Placental pericyte (primary cell): ENCODE results near the gene GYG1. TPM values are rescaled to one million over a fixed set of nuclear protein-coding genes. Genes with fewer than 3 reads are reported as not detected.

Experiments used
- total RNA-seq: library from RNA; depleted of rRNA; stranded (reverse); fragments of >200 nt; gene quantifications from 2 replicates; pipeline ENCODE4 v1.2.3, GENCODE V29; 2012

The GYG1 gene
- 31.1 TPM in 2 replicates for total RNA-seq

DNA sequence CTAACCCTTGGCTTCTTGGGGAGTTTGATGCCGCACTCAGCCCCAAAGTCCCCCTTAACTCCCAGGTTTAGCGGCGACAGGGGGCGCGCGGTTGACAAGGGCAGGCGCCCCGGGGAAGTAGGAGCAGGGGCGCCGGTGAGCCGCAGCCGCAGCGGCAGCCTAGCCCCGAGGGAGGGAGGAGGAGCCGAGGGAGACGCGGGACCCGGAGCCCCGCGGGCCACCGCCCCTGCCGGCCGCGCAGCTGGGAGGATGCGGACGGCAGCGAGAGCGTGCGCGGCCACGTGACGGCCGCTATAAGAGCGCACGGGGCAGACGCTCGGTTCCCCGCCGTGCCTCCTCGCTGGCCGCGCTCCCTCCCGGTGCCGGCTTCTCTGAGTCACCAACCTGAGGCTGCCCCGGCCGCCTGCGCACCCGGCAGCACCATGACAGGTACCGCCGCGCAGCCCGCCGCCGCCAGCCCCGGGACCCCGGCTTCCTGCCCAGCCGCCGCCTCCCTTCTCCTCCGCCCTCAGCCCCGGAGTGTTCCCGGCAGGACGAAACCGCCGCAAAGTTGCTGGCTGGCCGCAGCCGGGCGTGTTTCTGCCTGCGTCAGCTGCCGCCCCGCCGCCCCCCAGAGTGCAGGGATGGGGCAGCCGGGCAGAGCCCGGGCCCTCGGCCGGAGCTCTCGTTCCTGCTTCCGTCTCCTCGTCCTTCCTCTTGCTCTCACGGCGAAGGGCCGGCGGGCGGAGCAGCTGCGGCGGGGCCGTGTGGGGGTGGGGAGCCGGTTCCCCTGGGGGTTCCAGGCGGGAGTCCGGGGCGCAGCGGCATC, at the start of gene GYG1:
Gene GYG1 (plus strand): TSS at position 322 of the 808 bp plus-strand sequence. CDS start 101 bp downstream, at position 423.

Other genes with a start within 250 kb of the GYG1 start
- not detected in 2 replicates for gene CPB1, start 163.7 kb upstream of the GYG1 start, total RNA-seq
- gene CPA3, start 126.2 kb upstream of the GYG1 start, total RNA-seq: not detected in 2 replicates
- gene HLTF, start 95.0 kb downstream of the GYG1 start, total RNA-seq: 12.3 and 38.2 TPM in 2 replicates
- 31.3 and 44.5 TPM in 2 replicates for gene HPS3, start 138.1 kb downstream of the GYG1 start, total RNA-seq
- gene CP, start 230.3 kb downstream of the GYG1 start, total RNA-seq: 0.57 TPM in 1 of 2 replicates, not detected in the other